Smooth muscle cell (in vitro differentiated cells): Measurements from ENCODE around the gene FAM3A. TPM values are rescaled to one million over a fixed set of nuclear protein-coding genes. Genes with fewer than 3 reads are reported as not detected.

Experiments
- DNase-seq: peaks from one replicate; lab custom pipeline; 2025; ENCODE audit not compliant: unreplicated experiment; lab: John Stamatoyannopoulos, UW
- H2AFZ ChIP-seq: fragments of 200-600 bp; sonication (generic); 2 replicates; pipeline ENCODE4 v1.6.0; 2016; ENCODE audit warnings: antibody characterized with exemption, low read depth, mild to moderate bottlenecking
- H3F3A ChIP-seq: fragments of 200-600 bp; sonication (generic); 2 replicates; pipeline ENCODE4 v1.6.0; 2017; ENCODE audit warnings: antibody characterized with exemption, low read depth
- H3K27ac ChIP-seq: fragments of 200-600 bp; sonication (generic); 2 replicates; pipeline ENCODE4 v1.5.1; 2016; ENCODE audit warnings: low read depth, mild to moderate bottlenecking
- H3K27me3 ChIP-seq: fragments of 200-600 bp; sonication (generic); 2 replicates; pipeline ENCODE4 v1.6.1; 2016; ENCODE audit warnings: low read depth, mild to moderate bottlenecking
- H3K36me3 ChIP-seq: fragments of 200-600 bp; sonication (generic); 2 replicates; pipeline ENCODE4 v1.5.1; 2016; ENCODE audit warnings: low read depth
- H3K4me1 ChIP-seq: fragments of 200-600 bp; sonication (generic); 2 replicates; pipeline ENCODE4 v1.5.1; 2016; ENCODE audit warnings: low read depth
- H3K4me2 ChIP-seq: fragments of 200-600 bp; sonication (generic); 2 replicates; pipeline ENCODE4 v1.6.0; 2016; ENCODE audit warnings: mild to moderate bottlenecking
- H3K4me3 ChIP-seq: fragments of 200-600 bp; sonication (generic); 2 replicates; pipeline ENCODE4 v1.5.1; 2016; ENCODE audit warnings: mild to moderate bottlenecking
- H3K79me2 ChIP-seq: fragments of 200-600 bp; sonication (generic); 2 replicates; pipeline ENCODE4 v1.6.0; 2016; ENCODE audit warnings: low read depth, mild to moderate bottlenecking
- H3K9ac ChIP-seq: fragments of 200-600 bp; sonication (generic); 2 replicates; pipeline ENCODE4 v1.6.0; 2016; ENCODE audit warnings: low read depth
- H3K9me3 ChIP-seq: fragments of 200-600 bp; sonication (generic); replicated peaks from 2 replicates; pipeline ENCODE4 v1.5.1; 2016; ENCODE audit warnings: low read depth
- H4K20me1 ChIP-seq: fragments of 200-600 bp; sonication (generic); 2 replicates; pipeline ENCODE4 v1.6.0; 2016; ENCODE audit warnings: low read depth
- WGBS: methylation state at CpG from one replicate; pipeline ENCODE4 v1.1.7; 2016; ENCODE audit warnings: low lambda C conversion rate; 5-methylcytosine and 5-hydroxymethylcytosine counted together
- polyA plus RNA-seq: library from polyadenylated mRNA; unstranded; fragments of >200 nt; fragmentation: Nextera tagmentation; extraction: Ambion mirVana; gene quantifications from 2 replicates; pipeline ENCODE4 v1.2.1, GENCODE V29; 2016
- total RNA-seq: library from RNA; depleted of rRNA; stranded (reverse); fragments of >200 nt; gene quantifications from 2 replicates; pipeline ENCODE4 v1.2.3, GENCODE V29; 2014
- TF ChIP-seq, protein P1 (sequence below): fragments of 200-600 bp; sonication (generic); IDR thresholded peaks from 2 replicates; pipeline ENCODE4 v1.5.1; 2017; ENCODE audit warnings: borderline replicate concordance, mild to moderate bottlenecking, antibody characterized with exemption; ENCODE audit not compliant: insufficient read depth, poor library complexity, severe bottlenecking

FAM3A gene
- total and polyA plus RNA-seq, 2 experiments from 2014 or later = 13.6 to 49.1 TPM

DNA sequence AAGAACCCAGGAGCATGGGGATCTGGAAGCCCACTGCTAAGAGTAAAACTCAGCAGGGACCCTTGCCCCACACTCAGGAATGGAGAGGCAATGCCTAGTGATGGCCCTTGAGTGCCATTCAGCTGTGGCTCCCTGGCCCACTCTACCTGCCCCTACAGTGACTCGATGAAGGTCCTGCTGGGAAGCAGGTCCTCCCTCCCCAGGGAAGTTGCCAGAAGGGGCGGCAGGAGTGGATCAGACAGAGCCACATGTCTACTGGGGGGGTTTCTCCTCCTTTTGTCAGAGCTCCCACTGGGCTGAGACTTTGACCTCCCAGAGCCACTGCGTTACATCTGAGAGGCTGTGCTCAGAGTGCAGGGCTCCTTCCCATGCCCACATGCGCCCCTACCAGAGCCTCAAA lies 26.9 kb downstream of the FAM3A start:
- Histone ChIP-seq H3K4me2 (peak overlapping the region; percentile 81), H2AFZ (no peak overlapping the region), H4K20me1 (no peaks in the 10 kb centered on the region), H3K79me2 (peaks cover 11% of the 10 kb centered on the region), H3K9ac (no peak overlapping the region), H3K27me3 (no peaks in the 10 kb centered on the region), H3K9me3 (no peaks in the 10 kb centered on the region), H3K27ac (peak overlapping the region; percentile 80), H3K4me3 (peak overlapping the region; percentile 54), H3K4me1 (peaks cover 3% of the 10 kb centered on the region), H3K36me3 (no peaks in the 10 kb centered on the region), H3F3A (no peaks in the 10 kb centered on the region)
- TF ChIP-seq, protein P1, sequence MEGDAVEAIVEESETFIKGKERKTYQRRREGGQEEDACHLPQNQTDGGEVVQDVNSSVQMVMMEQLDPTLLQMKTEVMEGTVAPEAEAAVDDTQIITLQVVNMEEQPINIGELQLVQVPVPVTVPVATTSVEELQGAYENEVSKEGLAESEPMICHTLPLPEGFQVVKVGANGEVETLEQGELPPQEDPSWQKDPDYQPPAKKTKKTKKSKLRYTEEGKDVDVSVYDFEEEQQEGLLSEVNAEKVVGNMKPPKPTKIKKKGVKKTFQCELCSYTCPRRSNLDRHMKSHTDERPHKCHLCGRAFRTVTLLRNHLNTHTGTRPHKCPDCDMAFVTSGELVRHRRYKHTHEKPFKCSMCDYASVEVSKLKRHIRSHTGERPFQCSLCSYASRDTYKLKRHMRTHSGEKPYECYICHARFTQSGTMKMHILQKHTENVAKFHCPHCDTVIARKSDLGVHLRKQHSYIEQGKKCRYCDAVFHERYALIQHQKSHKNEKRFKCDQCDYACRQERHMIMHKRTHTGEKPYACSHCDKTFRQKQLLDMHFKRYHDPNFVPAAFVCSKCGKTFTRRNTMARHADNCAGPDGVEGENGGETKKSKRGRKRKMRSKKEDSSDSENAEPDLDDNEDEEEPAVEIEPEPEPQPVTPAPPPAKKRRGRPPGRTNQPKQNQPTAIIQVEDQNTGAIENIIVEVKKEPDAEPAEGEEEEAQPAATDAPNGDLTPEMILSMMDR = no peak
- no peak for DNase-seq
- 90% methylated on average over 4 of the region's 4 CpGs for WGBS

DNA sequence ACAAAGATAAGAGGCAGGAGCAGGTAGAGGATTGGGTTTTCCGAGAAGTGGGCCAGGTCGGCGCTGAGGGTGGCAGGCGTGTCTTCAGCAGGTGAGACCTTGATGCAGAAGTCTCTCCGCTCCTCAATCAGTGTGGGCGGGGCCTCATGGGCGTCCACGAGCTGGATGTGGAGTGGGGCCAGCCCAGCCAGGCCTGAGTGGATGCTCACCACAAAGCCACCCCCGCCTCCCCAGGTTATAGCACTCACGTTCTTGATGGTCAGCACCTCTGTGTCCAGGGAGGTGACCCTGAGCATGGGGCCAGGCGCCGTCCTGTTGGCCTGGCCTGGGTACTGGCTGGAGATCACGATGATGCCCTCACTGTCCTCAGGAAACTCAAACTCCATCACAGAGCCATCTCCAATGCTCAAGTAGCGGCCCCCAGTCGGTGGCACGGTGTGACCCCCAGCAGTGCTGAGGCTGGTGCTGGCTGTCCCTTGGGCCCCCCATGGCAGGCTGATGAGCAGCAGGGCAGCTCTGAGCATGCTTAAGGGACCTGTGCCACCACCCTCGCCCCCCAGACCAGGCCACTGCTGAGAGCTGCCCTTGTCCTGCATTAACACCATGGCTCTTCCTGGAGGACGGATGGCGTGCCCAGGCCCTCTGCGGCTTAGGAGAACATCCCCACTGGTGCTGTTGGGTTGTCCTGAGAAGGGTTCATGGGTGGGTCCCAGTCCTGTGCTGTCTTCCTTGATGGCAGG lies 27.5 kb downstream of the FAM3A start:
- H4K20me1 ChIP-seq = no peaks in the 10 kb centered on the region
- no peak overlapping the region for H2AFZ ChIP-seq
- H3K4me3 ChIP-seq = no peak overlapping the region
- DNase-seq = no peak
- no peaks in the 10 kb centered on the region for H3K36me3 ChIP-seq
- H3K79me2 ChIP-seq = peaks cover 12% of the 10 kb centered on the region
- TF ChIP-seq, protein P1 = no peak
- peak overlapping the region; percentile 81 for H3K4me2 ChIP-seq
- no peak overlapping the region for H3K27ac ChIP-seq
- peaks cover 3% of the 10 kb centered on the region for H3K4me1 ChIP-seq
- 91% methylated on average over 20 of the region's 20 CpGs for WGBS
- H3K27me3 ChIP-seq = no peaks in the 10 kb centered on the region
- no peak overlapping the region for H3K9ac ChIP-seq
- no peaks in the 10 kb centered on the region for H3K9me3 ChIP-seq
- H3F3A ChIP-seq = no peaks in the 10 kb centered on the region

DNA sequence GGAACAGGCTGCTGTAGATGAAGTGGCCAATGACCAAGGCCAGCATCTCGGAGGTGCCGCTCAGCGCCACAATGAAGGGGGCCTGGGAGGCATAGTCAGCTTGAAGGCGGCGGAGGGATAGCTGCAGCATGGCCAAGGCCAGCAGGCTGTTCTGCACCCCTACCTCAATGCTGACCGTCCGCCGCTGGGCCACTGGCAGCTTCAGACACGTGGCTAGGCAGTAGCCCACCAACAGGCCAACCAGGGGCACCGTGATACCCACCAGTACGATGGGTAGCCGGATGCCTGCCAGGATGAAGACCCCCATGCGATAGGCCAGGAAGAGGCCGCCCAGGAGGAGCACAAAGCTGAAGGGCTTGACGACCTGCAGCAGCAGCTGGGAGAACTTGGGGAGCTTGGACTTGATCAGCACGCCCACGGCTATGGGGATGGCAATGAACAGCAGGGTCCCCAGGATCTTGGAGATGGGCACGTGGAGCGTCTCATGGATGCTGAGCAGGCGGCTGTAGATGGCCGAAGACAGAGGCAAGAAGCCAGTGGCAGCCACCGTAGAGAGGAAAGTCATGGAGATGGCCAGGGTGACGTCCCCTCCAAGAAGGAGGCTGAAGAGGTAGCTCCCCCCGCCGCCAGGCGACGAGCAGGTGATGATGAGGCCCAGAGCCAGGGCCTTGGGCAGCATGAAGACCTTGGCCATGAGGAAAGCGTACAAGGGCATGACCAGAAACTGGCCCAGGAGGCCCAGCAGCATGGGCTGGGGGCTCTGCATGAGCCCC lies 28.3 kb downstream of the FAM3A start:
- 93% methylated on average over 28 of the region's 28 CpGs for whole genome bisulfite sequencing
- TF ChIP-seq, protein P1 = no peak
- DNase-seq = no peak

More for the DNA sequence above, 28.3 kb downstream of the FAM3A start:
- peak overlapping the region; percentile 80 for H3K4me2 ChIP-seq
- H3K27me3 ChIP-seq = no peaks in the 10 kb centered on the region
- no peaks in the 10 kb centered on the region for H3K9me3 ChIP-seq
- no peak overlapping the region for H3K4me3 ChIP-seq
- H3K79me2 ChIP-seq = peaks cover 12% of the 10 kb centered on the region
- H4K20me1 ChIP-seq = no peaks in the 10 kb centered on the region
- peaks cover 3% of the 10 kb centered on the region for H3K4me1 ChIP-seq
- H3F3A ChIP-seq = no peaks in the 10 kb centered on the region
- H3K9ac ChIP-seq = no peak overlapping the region
- peak overlapping the region; percentile 70 for H3K27ac ChIP-seq
- no peak overlapping the region for H2AFZ ChIP-seq
- no peaks in the 10 kb centered on the region for H3K36me3 ChIP-seq
